GM21360 (cell line): Measurements from ENCODE around the gene AJAP1.
"Not testable (repeated sequence)": the region's sequence is repeated elsewhere in the genome, so short reads cannot be mapped to it uniquely, and the experiment has no call there.

Experiments
- ATAC-seq: cut with Tn5 transposase; IDR thresholded peaks from one replicate; pipeline ENCODE4 v1.9.1; 2021; ENCODE audit warnings: mild to moderate bottlenecking, moderate library complexity; ENCODE audit not compliant: unreplicated experiment

The AJAP1 gene

GRCh38 chr1:4653796-4654725 is at the start of gene AJAP1:
Gene AJAP1 (plus strand): TSS chr1:4654609. CDS start chr1:4655426, 817 bp downstream.
- ATAC-seq, result no peak

- ATAC-seq, result no peak
Observed at GRCh38 chr1:4605158-4605557, 49.3 kb upstream of the AJAP1 start.

- no peak for ATAC-seq
Observed at GRCh38 chr1:4611563-4612341, 42.7 kb upstream of the AJAP1 start.

- ATAC-seq, result no peak
Observed at GRCh38 chr1:4612991-4613390, 41.4 kb upstream of the AJAP1 start.

GRCh38 chr1:4613606-4614370 is 40.6 kb upstream of the AJAP1 start:
- no peak for ATAC-seq

GRCh38 chr1:4614371-4615137 is 39.9 kb upstream of the AJAP1 start:
- ATAC-seq, result no peak

- no peak for ATAC-seq
Observed at GRCh38 chr1:4615138-4615470, 39.3 kb upstream of the AJAP1 start.

GRCh38 chr1:4615501-4615900 is 38.9 kb upstream of the AJAP1 start:
- no peak for ATAC-seq

GRCh38 chr1:4616831-4617465 is 37.5 kb upstream of the AJAP1 start:
- no peak for ATAC-seq

GRCh38 chr1:4617506-4617905 is 36.9 kb upstream of the AJAP1 start:
- ATAC-seq, result no peak

GRCh38 chr1:4618827-4619226 is 35.6 kb upstream of the AJAP1 start:
- not testable (repeated sequence) for ATAC-seq

GRCh38 chr1:4621646-4622045 is 32.8 kb upstream of the AJAP1 start:
- ATAC-seq, result no peak

- no peak for ATAC-seq
Observed at GRCh38 chr1:4622821-4623220, 31.6 kb upstream of the AJAP1 start.

GRCh38 chr1:4624141-4624715 is 30.2 kb upstream of the AJAP1 start:
- no peak for ATAC-seq

GRCh38 chr1:4624801-4625200 is 29.6 kb upstream of the AJAP1 start:
- no peak for ATAC-seq

GRCh38 chr1:4626061-4626460 is 28.3 kb upstream of the AJAP1 start:
- no peak for ATAC-seq

GRCh38 chr1:4626560-4627319 is 27.7 kb upstream of the AJAP1 start:
- ATAC-seq, result no peak

- ATAC-seq, result no peak
Observed at GRCh38 chr1:4627353-4627752, 27.1 kb upstream of the AJAP1 start.

- ATAC-seq, result no peak
Observed at GRCh38 chr1:4628992-4629391, 25.4 kb upstream of the AJAP1 start.
